ENCODE results near the gene CSRP3.

CSRP3 gene

GRCh38 chr11:19201737-19202605 lies at the start of gene CSRP3:
TSS of gene CSRP3 (minus strand) at chr11:19201983. CDS start at chr11:19192448, 9,535 bp downstream.
- no peak for DNase-seq

GRCh38 chr11:19251577-19251976 lies 49.8 kb upstream of the CSRP3 start:
- no peak for DNase-seq

GRCh38 chr11:19246816-19247215 lies 45.0 kb upstream of the CSRP3 start:
- DNase-seq: no peak

- DNase-seq: no peak
Observed at GRCh38 chr11:19245351-19245750, 43.6 kb upstream of the CSRP3 start.

- DNase-seq: no peak
Observed at GRCh38 chr11:19244621-19245020, 42.8 kb upstream of the CSRP3 start.

GRCh38 chr11:19244084-19244483 lies 42.3 kb upstream of the CSRP3 start:
- no peak for DNase-seq

GRCh38 chr11:19243613-19244012 lies 41.8 kb upstream of the CSRP3 start:
- DNase-seq: no peak

GRCh38 chr11:19243143-19243542 lies 41.4 kb upstream of the CSRP3 start:
- DNase-seq: no peak

- DNase-seq: no peak
Observed at GRCh38 chr11:19242179-19242932, 40.6 kb upstream of the CSRP3 start.

GRCh38 chr11:19241260-19242178 lies 39.7 kb upstream of the CSRP3 start:
- peak; percentile 61 for DNase-seq

GRCh38 chr11:19240420-19241259 lies 38.9 kb upstream of the CSRP3 start, which contains the start of gene E2F8:
TSS of gene E2F8 (minus strand) at chr11:19240945. CDS start at chr11:19240121, 824 bp downstream.
- peak; percentile 98 for DNase-seq

- DNase-seq: no peak
Observed at GRCh38 chr11:19239039-19239438, 37.3 kb upstream of the CSRP3 start.

- DNase-seq: no peak
Observed at GRCh38 chr11:19237813-19238212, 36.0 kb upstream of the CSRP3 start.

GRCh38 chr11:19237381-19237780 lies 35.6 kb upstream of the CSRP3 start:
- DNase-seq: no peak

- no peak for DNase-seq
Observed at GRCh38 chr11:19234231-19234817, 32.5 kb upstream of the CSRP3 start.

GRCh38 chr11:19232910-19233503 lies 31.2 kb upstream of the CSRP3 start:
- no peak for DNase-seq

GRCh38 chr11:19229671-19230070 lies 27.9 kb upstream of the CSRP3 start:
- no peak for DNase-seq

GRCh38 chr11:19228968-19229367 lies 27.2 kb upstream of the CSRP3 start:
- no peak for DNase-seq

- DNase-seq: no peak
Observed at GRCh38 chr11:19226378-19227195, 24.8 kb upstream of the CSRP3 start.

- no peak for DNase-seq
Observed at GRCh38 chr11:19225581-19225980, 23.8 kb upstream of the CSRP3 start.
